ENCODE results near the gene GCG. TPM values are rescaled to one million over a fixed set of nuclear protein-coding genes. Genes with fewer than 3 reads are reported as not detected.

GCG gene
- total RNA-seq, 4 donors from 2014 or later: 1.8 TPM; not detected in 3

DNA sequence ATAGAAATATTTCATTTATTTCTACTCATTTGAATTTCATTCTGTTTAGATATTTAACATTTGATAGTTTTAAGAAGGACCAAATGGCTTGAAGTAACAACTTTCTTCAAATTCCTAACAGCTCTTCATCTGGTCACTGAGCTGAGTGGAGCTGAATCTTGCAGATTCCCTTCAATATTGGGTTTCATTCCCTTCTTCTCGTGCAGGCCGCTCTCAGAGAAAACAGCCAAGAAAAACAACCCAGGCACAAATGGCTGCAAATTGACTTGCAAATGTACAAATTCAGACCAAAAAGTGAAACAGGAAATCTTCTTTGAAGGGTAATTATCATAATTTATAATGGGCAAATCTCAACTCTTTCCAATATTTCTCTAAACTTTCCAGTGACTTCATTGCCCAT lies 30.3 kb upstream of the GCG start:
- WGBS, 2 donors: 57 to 63% methylated on average over 2 of the region's 2 CpGs
- H3K4me3 ChIP-seq: no peak overlapping the region

DNA sequence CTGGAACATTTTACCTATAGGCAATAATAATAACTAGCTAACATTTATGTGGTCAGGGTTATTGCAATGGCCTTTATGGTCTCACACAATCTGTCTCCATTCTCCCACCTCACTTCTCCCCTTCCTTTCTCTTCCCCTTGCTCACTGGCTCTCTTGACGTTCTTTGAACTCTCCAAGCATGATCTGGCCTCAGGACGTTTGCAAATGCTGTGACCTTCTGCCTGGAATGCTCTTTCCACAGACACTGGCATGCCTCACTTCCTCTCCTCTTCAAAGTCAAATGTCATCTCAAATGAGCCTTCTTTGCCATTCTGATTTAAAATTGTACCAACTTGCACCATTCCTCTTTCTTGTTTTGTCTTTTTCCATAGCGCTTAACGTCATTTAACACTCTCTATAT lies 25.3 kb upstream of the GCG start:
- Histone ChIP-seq H3K27ac (no peak overlapping the region), H3K9me3 (no peaks in the 10 kb centered on the region), H3K27me3 (no peaks in the 10 kb centered on the region), H3K4me3 (no peak overlapping the region), H3K36me3 (no peaks in the 10 kb centered on the region), H3K4me1 (no peaks in the 10 kb centered on the region)
- 66 to 68% methylated on average over 4 of the region's 4 CpGs for WGBS, 2 donors
- TF ChIP-seq POLR2A (IDR thresholded peaks at IDR 0.05): no peak
- TF ChIP-seq EP300 (IDR thresholded peaks at IDR 0.05): no peak
- no peak for DNase-seq (ENCODE audit: low spot score in 2 of 2)

More for the DNA sequence above, 30.3 kb upstream of the GCG start:
- Histone ChIP-seq H3K4me1 (no peaks in the 10 kb centered on the region), H3K36me3 (no peaks in the 10 kb centered on the region), H3K27ac (no peak overlapping the region), H3K27me3 (no peaks in the 10 kb centered on the region), H3K9me3 (no peaks in the 10 kb centered on the region)
- TF ChIP-seq EP300 (IDR thresholded peaks at IDR 0.05) (no peak), POLR2A (IDR thresholded peaks at IDR 0.05) (no peak)
- TF ChIP-seq, protein P1, sequence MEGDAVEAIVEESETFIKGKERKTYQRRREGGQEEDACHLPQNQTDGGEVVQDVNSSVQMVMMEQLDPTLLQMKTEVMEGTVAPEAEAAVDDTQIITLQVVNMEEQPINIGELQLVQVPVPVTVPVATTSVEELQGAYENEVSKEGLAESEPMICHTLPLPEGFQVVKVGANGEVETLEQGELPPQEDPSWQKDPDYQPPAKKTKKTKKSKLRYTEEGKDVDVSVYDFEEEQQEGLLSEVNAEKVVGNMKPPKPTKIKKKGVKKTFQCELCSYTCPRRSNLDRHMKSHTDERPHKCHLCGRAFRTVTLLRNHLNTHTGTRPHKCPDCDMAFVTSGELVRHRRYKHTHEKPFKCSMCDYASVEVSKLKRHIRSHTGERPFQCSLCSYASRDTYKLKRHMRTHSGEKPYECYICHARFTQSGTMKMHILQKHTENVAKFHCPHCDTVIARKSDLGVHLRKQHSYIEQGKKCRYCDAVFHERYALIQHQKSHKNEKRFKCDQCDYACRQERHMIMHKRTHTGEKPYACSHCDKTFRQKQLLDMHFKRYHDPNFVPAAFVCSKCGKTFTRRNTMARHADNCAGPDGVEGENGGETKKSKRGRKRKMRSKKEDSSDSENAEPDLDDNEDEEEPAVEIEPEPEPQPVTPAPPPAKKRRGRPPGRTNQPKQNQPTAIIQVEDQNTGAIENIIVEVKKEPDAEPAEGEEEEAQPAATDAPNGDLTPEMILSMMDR (IDR thresholded peaks at IDR 0.05): no peak
- no peak for DNase-seq (ENCODE audit: low spot score in 2 of 2)

DNA sequence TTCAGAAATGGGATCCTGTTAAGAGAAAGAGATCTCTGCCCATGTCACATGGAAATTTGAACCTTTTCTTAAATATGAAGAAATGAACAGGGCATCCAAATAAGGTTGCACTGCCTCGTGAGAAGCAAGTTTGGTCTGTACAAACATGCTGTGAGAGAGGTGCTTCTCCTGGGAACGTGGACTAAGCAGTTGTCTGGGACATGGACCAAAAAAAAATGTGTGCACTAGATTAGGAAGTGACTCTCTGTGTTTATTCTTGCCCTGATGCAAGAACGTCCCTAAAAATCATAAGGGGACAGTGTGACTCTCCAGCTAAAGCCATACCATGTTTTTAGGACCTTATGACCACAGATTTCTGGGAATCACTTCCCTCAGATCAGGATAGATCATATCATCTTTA lies 23.7 kb upstream of the GCG start:
- H3K36me3 ChIP-seq: no peaks in the 10 kb centered on the region
- no peak overlapping the region for H3K27ac ChIP-seq
- no peak overlapping the region for H3K4me3 ChIP-seq
- no peaks in the 10 kb centered on the region for H3K27me3 ChIP-seq
- no peaks in the 10 kb centered on the region for H3K9me3 ChIP-seq
- WGBS, 2 donors: 38 to 47% methylated on average over 3 of the region's 3 CpGs
- no peak for DNase-seq (ENCODE audit: low spot score in 2 of 2)
- TF ChIP-seq EP300 (IDR thresholded peaks at IDR 0.05) (no peak), POLR2A (IDR thresholded peaks at IDR 0.05) (no peak)
- TF ChIP-seq, protein P1 (IDR thresholded peaks at IDR 0.05): no peak
- H3K4me1 ChIP-seq: no peaks in the 10 kb centered on the region

DNA sequence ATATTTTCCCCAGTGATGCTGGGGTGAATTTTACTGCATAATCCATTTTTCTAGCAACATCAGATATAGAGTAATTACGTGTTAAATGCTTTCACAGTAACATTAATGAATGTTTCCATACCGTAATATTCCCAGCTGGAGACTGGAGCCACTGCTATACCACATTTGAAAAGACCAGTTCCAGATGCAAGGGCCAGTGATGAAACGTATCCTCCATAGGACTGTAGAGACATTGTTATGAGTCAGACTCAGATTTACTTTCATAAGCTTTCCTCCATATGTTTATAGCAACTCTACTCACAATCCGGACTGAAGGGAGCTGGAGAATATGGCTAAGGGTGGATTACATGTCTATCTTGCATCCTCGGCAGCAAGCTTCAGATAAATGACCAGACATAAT lies 22.7 kb upstream of the GCG start:
- Histone ChIP-seq H3K9me3 (no peaks in the 10 kb centered on the region), H3K27ac (no peak overlapping the region), H3K27me3 (no peaks in the 10 kb centered on the region), H3K4me1 (no peaks in the 10 kb centered on the region), H3K36me3 (no peaks in the 10 kb centered on the region), H3K4me3 (no peak overlapping the region)
- DNase-seq (ENCODE audit: low spot score in 2 of 2): no peak
- TF ChIP-seq, protein P1 (IDR thresholded peaks at IDR 0.05): no peak
- TF ChIP-seq POLR2A (IDR thresholded peaks at IDR 0.05) (no peak), EP300 (IDR thresholded peaks at IDR 0.05) (no peak)
- 84 to 90% methylated on average over 5 of the region's 5 CpGs for WGBS, 2 donors

DNA sequence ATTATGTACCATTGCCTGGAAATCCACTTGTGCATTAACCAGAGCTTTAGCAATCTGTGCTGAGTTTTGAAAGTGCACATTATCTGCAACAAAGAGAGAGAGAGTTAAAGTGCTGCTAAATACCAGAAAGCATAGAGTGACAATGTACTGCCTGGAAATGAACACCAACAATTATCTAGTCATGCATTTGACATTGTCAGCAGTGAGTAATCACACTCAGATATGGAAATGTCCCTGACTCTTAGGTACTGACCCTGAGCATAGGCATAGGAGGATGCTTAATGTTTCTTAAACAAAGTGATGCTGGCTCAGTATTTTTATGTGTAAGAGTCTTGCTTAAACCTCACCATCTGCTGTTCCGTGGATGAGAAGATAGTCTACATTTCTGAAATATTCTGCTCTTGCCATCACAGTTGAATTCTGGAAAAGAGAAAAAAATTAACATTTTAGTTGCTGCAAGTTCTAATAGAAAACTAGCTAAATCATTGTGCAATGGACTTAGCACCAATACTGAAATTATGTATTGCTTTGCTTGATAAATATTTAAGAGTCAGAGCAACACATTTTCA lies 20.8 kb upstream of the GCG start:
- no peaks in the 10 kb centered on the region for H3K27me3 ChIP-seq
- no peaks in the 10 kb centered on the region for H3K36me3 ChIP-seq
- no peak for DNase-seq (ENCODE audit: low spot score in 2 of 2)
- H3K4me1 ChIP-seq: no peaks in the 10 kb centered on the region
- no peak overlapping the region for H3K4me3 ChIP-seq
- WGBS, 2 donors: 63 to 75% methylated on average over 1 of the region's 1 CpG
- TF ChIP-seq, protein P1 (IDR thresholded peaks at IDR 0.05): no peak
- TF ChIP-seq POLR2A (IDR thresholded peaks at IDR 0.05) (no peak), EP300 (IDR thresholded peaks at IDR 0.05) (no peak)
- H3K27ac ChIP-seq: no peak overlapping the region
- H3K9me3 ChIP-seq: no peaks in the 10 kb centered on the region

DNA sequence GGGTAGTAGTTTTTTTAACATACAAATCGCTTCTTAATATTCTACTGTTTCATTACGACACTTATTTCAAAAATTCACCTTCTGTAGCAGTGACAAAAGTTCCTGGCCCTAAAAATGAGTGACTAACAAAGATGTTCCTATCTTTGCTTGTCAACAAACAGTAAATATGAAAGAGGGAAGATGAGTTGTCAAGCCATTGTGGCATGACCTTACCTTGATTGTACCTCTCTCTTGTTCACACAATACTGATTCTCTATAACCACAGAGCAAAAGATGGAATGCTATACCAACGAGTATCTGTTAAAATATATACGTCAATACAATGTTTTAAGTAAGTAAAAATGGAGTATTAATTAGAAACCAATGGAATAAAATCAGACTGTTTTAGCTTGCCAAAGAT lies 14.7 kb upstream of the GCG start:
- DNase-seq (ENCODE audit: low spot score in 2 of 2): no peak
- WGBS, 2 donors: 88 to 91% methylated on average over 4 of the region's 4 CpGs
- no peaks in the 10 kb centered on the region for H3K27me3 ChIP-seq
- H3K4me3 ChIP-seq: no peak overlapping the region
- TF ChIP-seq, protein P1 (IDR thresholded peaks at IDR 0.05): no peak
- TF ChIP-seq EP300 (IDR thresholded peaks at IDR 0.05): no peak
- no peak for TF ChIP-seq POLR2A (IDR thresholded peaks at IDR 0.05)
- no peak overlapping the region for H3K27ac ChIP-seq
- H3K9me3 ChIP-seq: no peaks in the 10 kb centered on the region
- no peaks in the 10 kb centered on the region for H3K4me1 ChIP-seq
- no peaks in the 10 kb centered on the region for H3K36me3 ChIP-seq

All from tibial nerve (tissue), 4 donors.